ENCODE measurements around the gene ATP13A3.
"Not testable (repeated sequence)": the region's sequence is repeated elsewhere in the genome, so short reads cannot be mapped to it uniquely, and the experiment has no call there.

ATP13A3 gene

GRCh38 chr3:194486540-194487288 lies at the start of gene ATP13A3:
Gene ATP13A3 (minus strand): TSS chr3:194487002. CDS start chr3:194462190, 24,812 bp downstream.
- DNase-seq: peak; percentile 87

- DNase-seq: not testable (repeated sequence)
Measured at GRCh38 chr3:194535199-194535598, 48.4 kb upstream of the ATP13A3 start.

GRCh38 chr3:194534243-194534642 lies 47.4 kb upstream of the ATP13A3 start:
- no peak for DNase-seq

- DNase-seq: no peak
Measured at GRCh38 chr3:194532591-194532990, 45.8 kb upstream of the ATP13A3 start.

GRCh38 chr3:194527726-194528125 lies 40.9 kb upstream of the ATP13A3 start:
- no peak for DNase-seq

- DNase-seq: no peak
Measured at GRCh38 chr3:194526164-194526563, 39.4 kb upstream of the ATP13A3 start.

GRCh38 chr3:194522579-194523046 lies 35.8 kb upstream of the ATP13A3 start:
- no peak for DNase-seq

GRCh38 chr3:194521510-194522260 lies 34.9 kb upstream of the ATP13A3 start:
- no peak for DNase-seq

- peak; percentile 54 for DNase-seq
Measured at GRCh38 chr3:194520682-194521162, 33.9 kb upstream of the ATP13A3 start.

GRCh38 chr3:194520201-194520600 lies 33.4 kb upstream of the ATP13A3 start:
- not testable (repeated sequence) for DNase-seq

- DNase-seq: no peak
Measured at GRCh38 chr3:194518652-194519051, 31.9 kb upstream of the ATP13A3 start.

GRCh38 chr3:194517333-194517732 lies 30.5 kb upstream of the ATP13A3 start:
- no peak for DNase-seq

- DNase-seq: no peak
Measured at GRCh38 chr3:194514626-194515025, 27.8 kb upstream of the ATP13A3 start.

- no peak for DNase-seq
Measured at GRCh38 chr3:194512895-194513601, 26.2 kb upstream of the ATP13A3 start.

- no peak for DNase-seq
Measured at GRCh38 chr3:194508491-194509453, 22.0 kb upstream of the ATP13A3 start.

- no peak for DNase-seq
Measured at GRCh38 chr3:194507571-194507970, 20.8 kb upstream of the ATP13A3 start.

GRCh38 chr3:194505791-194506415 lies 19.1 kb upstream of the ATP13A3 start:
- DNase-seq: no peak

GRCh38 chr3:194504861-194505260 lies 18.1 kb upstream of the ATP13A3 start:
- no peak for DNase-seq

GRCh38 chr3:194504146-194504545 lies 17.3 kb upstream of the ATP13A3 start:
- DNase-seq: no peak

GRCh38 chr3:194503081-194503531 lies 16.3 kb upstream of the ATP13A3 start:
- no peak for DNase-seq

- no peak for DNase-seq
Measured at GRCh38 chr3:194500198-194500597, 13.4 kb upstream of the ATP13A3 start.
